ENCODE results near the gene SLX4IP.
"Not testable (repeated sequence)": the region's sequence is repeated elsewhere in the genome, so short reads cannot be mapped to it uniquely, and the experiment has no call there.

Gene SLX4IP

GRCh38 chr20:10596710-10597121 is 161.6 kb downstream of the SLX4IP start:
- DNase-seq: no peak

GRCh38 chr20:10597637-10598036 is 162.5 kb downstream of the SLX4IP start:
- DNase-seq: no peak

- DNase-seq: no peak
Observed at GRCh38 chr20:10602221-10602871, 167.2 kb downstream of the SLX4IP start.

- no peak for DNase-seq
Observed at GRCh38 chr20:10603378-10603777, 168.3 kb downstream of the SLX4IP start.

GRCh38 chr20:10603971-10604864 is 169.1 kb downstream of the SLX4IP start:
- DNase-seq: peak in 16 of 56 donors; percentile 3 to 31 (median 13)

GRCh38 chr20:10604865-10605440 is 169.8 kb downstream of the SLX4IP start:
- DNase-seq: no peak

- DNase-seq: no peak
Observed at GRCh38 chr20:10605547-10606195, 170.6 kb downstream of the SLX4IP start.

GRCh38 chr20:10609276-10609675 is 174.2 kb downstream of the SLX4IP start:
- no peak for DNase-seq

- DNase-seq: no peak
Observed at GRCh38 chr20:10609770-10610169, 174.7 kb downstream of the SLX4IP start.

GRCh38 chr20:10610251-10610650 is 175.1 kb downstream of the SLX4IP start:
- no peak for DNase-seq

GRCh38 chr20:10611357-10611756 is 176.3 kb downstream of the SLX4IP start:
- DNase-seq: peak in 14 of 56 donors; percentile 6 to 42 (median 22)

- DNase-seq: not testable (repeated sequence)
Observed at GRCh38 chr20:10613426-10613825, 178.3 kb downstream of the SLX4IP start.

- DNase-seq: no peak
Observed at GRCh38 chr20:10613911-10614310, 178.8 kb downstream of the SLX4IP start.

- DNase-seq: no peak
Observed at GRCh38 chr20:10616212-10616611, 181.1 kb downstream of the SLX4IP start.

GRCh38 chr20:10617549-10618133 is 182.5 kb downstream of the SLX4IP start:
- DNase-seq: not testable (repeated sequence)

- DNase-seq: no peak
Observed at GRCh38 chr20:10618611-10619245, 183.6 kb downstream of the SLX4IP start.

GRCh38 chr20:10619427-10619826 is 184.3 kb downstream of the SLX4IP start:
- peak in 2 of 56 donors; percentile 31 for DNase-seq

GRCh38 chr20:10621149-10621548 is 186.0 kb downstream of the SLX4IP start:
- no peak for DNase-seq

- DNase-seq: no peak
Observed at GRCh38 chr20:10622657-10623418, 187.7 kb downstream of the SLX4IP start.

- no peak for DNase-seq
Observed at GRCh38 chr20:10625641-10626040, 190.5 kb downstream of the SLX4IP start.
